T-helper 2 cell treated with Interferon-gamma antibody and Interleukin-4, amounts not matched to agents 100 ng/mL and 5 ng/mL, for 36 hours (primary cell): ENCODE results near the gene TNFRSF11A. TPM values are rescaled to one million over a fixed set of nuclear protein-coding genes. Genes with fewer than 3 reads are reported as not detected.

Experiments
- intact Hi-C: fragments of 100-400 bp; cut with micrococcal nuclease; formaldehyde crosslinking; loops from one replicate; pipeline ENCODE4 v1.15.1; 2023
- total RNA-seq: library from RNA; stranded (reverse); gene quantifications from 2 replicates; pipeline ENCODE4 v1.2.3, GENCODE V29; 2022

TNFRSF11A gene
- total RNA-seq, 1 donor from 2014 or later: 29.6 TPM

DNA sequence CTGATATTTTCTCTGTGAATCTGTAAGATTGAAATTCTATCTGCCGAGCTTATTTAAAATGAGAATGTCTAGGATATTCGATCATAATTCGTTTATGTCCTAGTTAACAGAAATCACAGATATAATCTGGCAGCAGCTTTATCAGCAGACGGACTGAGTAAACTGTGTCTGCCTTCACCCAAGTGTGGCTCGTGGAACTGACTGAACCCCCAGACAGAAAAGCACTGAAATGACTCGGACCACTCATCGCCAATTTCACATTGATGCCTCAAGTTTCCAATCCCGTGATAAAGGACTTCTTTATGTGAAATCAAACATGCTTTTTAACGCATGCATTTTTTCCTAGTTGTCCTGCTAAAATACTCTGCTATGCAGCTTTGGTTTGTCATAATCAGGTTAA, 15.9 kb downstream of the TNFRSF11A start:
- intact Hi-C loops: no loop called here

DNA sequence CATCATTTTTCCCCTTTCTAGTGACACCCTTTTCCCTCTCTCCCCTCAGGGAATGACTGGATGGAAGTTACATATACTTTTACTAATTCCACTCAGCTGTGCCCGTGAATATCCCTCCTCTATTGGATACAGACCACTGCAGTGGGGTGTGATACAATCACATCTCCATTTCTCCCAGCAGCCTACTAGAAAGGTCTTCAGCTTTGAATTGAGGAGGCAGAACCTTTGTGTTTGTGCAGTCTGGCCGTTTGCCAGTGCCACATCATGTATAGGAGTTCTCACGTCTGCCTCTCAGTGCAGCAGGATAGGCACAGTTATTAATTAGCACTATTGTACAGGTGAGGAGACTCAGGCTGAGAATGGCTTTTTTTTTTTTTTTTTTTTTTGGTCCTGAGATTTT, 16.4 kb downstream of the TNFRSF11A start:
- intact Hi-C loops: no loop called here

- intact Hi-C loops: no loop called here
Observed at GRCh38 chr18:62342884-62343283, 17.8 kb downstream of the TNFRSF11A start.

DNA sequence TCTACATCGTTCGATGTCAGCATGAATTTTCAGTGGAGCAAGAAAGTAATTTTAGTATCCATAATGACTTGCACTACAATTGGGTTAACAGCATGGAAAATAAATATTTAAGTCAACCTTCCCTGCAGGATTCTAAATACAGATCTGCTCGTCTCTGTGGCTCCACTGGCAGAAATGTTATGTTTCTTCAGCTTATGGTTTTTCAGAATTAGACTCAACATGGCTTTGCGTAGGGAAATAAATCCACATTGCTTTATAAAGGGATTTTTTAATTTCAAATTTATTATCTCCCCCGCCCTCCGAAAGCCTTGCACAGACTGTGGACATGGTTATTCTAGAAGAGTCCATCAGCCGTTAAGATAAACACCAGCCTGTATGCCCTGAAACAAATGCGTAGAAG, 18.2 kb downstream of the TNFRSF11A start:
- intact Hi-C loops: no loop called here

GRCh38 chr18:62345909-62346308, 20.8 kb downstream of the TNFRSF11A start:
- intact Hi-C loops: loop anchor here (2.0 kb wide), 1 partner anchor 17 kb away; no protein-coding TSS in a partner anchor

- intact Hi-C loops: loop anchor here (2.0 kb wide), 1 partner anchor 18 kb away; no protein-coding TSS in a partner anchor
Observed at GRCh38 chr18:62346333-62347088, 21.4 kb downstream of the TNFRSF11A start.

- intact Hi-C loops: loop anchor here (2.0 kb wide), 1 partner anchor 18 kb away; no protein-coding TSS in a partner anchor
Observed at GRCh38 chr18:62347089-62347506, 22.0 kb downstream of the TNFRSF11A start.

DNA sequence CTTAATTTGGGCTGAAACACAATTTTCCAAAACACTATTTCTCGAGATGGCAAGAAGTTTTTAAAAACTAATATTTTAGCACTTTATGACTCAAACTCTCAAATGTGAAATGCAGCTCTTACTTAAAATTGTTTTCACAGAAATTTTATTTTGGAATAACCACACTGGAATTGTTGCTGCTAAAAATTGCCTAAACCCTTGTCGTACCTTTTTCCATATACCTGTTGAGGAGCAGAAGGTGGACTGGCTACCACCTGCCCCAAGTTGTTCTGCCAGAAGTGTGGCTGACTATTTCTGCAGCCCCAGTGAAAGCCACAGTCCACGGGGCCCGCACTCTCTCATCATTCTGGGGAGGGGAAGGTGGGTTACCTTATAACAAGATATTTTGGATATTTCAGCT, 23.4 kb downstream of the TNFRSF11A start:
- intact Hi-C loops: no loop called here

- intact Hi-C loops: no loop called here
Observed at GRCh38 chr18:62353170-62353569, 28.1 kb downstream of the TNFRSF11A start.

- intact Hi-C loops: no loop called here
Observed at GRCh38 chr18:62354151-62354550, 29.0 kb downstream of the TNFRSF11A start.

GRCh38 chr18:62357079-62357719, 32.1 kb downstream of the TNFRSF11A start:
- intact Hi-C loops: no loop called here

- intact Hi-C loops: no loop called here
Observed at GRCh38 chr18:62360805-62361204, 35.7 kb downstream of the TNFRSF11A start.

GRCh38 chr18:62361288-62361687, 36.2 kb downstream of the TNFRSF11A start:
- intact Hi-C loops: no loop called here

GRCh38 chr18:62364558-62364957, 39.4 kb downstream of the TNFRSF11A start:
- intact Hi-C loops: no loop called here

GRCh38 chr18:62365420-62365819, 40.3 kb downstream of the TNFRSF11A start:
- intact Hi-C loops: no loop called here

- intact Hi-C loops: no loop called here
Observed at GRCh38 chr18:62366992-62367391, 41.9 kb downstream of the TNFRSF11A start.

DNA sequence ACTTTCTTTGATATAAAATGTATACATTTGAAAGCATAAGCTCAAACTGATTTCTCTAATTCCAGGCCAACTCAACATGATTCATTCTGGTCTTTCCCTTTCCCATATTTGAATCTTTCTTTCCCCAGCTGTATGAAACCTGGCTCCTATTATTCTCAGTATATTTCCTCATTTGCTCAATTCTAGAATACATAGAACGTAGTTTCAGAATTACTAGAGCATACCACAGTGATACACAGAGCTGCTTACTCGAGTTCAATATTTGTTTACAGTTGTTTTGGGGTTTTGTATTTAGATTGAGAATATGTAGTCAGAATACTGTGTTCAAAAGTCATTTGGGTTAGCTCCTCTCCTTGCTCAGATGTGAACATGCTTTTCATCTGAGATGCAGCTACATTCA, 43.0 kb downstream of the TNFRSF11A start:
- intact Hi-C loops: no loop called here

- intact Hi-C loops: no loop called here
Observed at GRCh38 chr18:62369129-62369644, 44.1 kb downstream of the TNFRSF11A start.

- intact Hi-C loops: loop anchor here (2.0 kb wide), 1 partner anchor 50 kb away; no protein-coding TSS in a partner anchor
Observed at GRCh38 chr18:62370366-62370765, 45.3 kb downstream of the TNFRSF11A start.

GRCh38 chr18:62371436-62371835, 46.3 kb downstream of the TNFRSF11A start:
- intact Hi-C loops: loop anchor here (2.0 kb wide), 1 partner anchor 49 kb away; no protein-coding TSS in a partner anchor

GRCh38 chr18:62372156-62372555, 47.0 kb downstream of the TNFRSF11A start:
- intact Hi-C loops: no loop called here

- intact Hi-C loops: no loop called here
Observed at GRCh38 chr18:62372882-62373281, 47.8 kb downstream of the TNFRSF11A start.
